ENCODE measurements around the gene NPAS2. TPM values are rescaled to one million over a fixed set of nuclear protein-coding genes. Genes with fewer than 3 reads are reported as not detected.

The NPAS2 gene
- polyA plus RNA-seq, 1 donor (not counting 4 experiments of a cell fraction or from before 2014, with no cell fraction given), result 17.7 TPM

DNA sequence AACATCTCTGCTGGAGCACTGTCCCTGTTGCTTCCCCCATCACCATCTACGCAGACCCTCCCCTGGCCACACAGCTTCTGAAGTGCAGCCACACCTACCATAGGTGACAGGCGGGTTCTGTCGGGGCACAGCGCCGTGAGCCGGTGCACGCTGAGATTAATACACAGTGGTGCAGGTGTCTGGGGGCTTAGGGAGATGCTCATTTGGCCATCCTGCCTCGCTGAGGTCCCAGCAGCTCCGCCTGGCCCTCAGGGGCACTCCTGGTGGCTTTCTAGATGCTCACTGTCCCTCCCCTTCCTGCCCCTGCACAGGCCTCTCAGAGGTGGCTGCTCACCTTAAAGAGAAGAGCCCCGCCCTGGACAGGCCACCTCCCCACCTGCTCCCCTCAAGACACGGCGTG lies 163.3 kb downstream of the NPAS2 start:
- DNase-seq (ENCODE audit: low read depth, low spot score) (no peak), FAIRE-seq (no peak)
- Histone ChIP-seq H2AFZ (ENCODE audit: control insufficient read depth, low read length) (no peak overlapping the region), H3K27ac (ENCODE audit: control insufficient read depth, insufficient read depth, low read length) (no peak overlapping the region), H4K20me1 (ENCODE audit: control insufficient read depth, extremely low read depth, insufficient read depth, low read length) (no peaks in the 10 kb centered on the region), H3K4me1 (ENCODE audit: control insufficient read depth, extremely low read depth, insufficient read depth, low read length) (no peaks in the 10 kb centered on the region), H3K9ac (ENCODE audit: control insufficient read depth, extremely low read depth, insufficient read depth, low read length) (no peak overlapping the region), H3K4me3 (ENCODE audit: control insufficient read depth in 2 of 3, extremely low read depth in 1 of 3, insufficient read depth in 2 of 3, low read depth in 1 of 3, low read length in 3 of 3) (no peak overlapping the region), H3K9me1 (ENCODE audit: control insufficient read depth, extremely low read depth, insufficient read depth, low read length) (no peaks in the 10 kb centered on the region), H3K36me3 (ENCODE audit: control insufficient read depth in 2 of 2, extremely low read depth in 1 of 2, insufficient read depth in 2 of 2, low read length in 2 of 2) (peaks cover 2 to 38% of the 10 kb centered on the region in 2 experiments), H3K4me2 (ENCODE audit: control insufficient read depth, extremely low read depth, insufficient read depth, low read depth, low read length) (no peak overlapping the region), H3K9me3 (ENCODE audit: control insufficient read depth, low read depth, low read length) (no peaks in the 10 kb centered on the region), H3K27me3 (ENCODE audit: control insufficient read depth, extremely low read depth, insufficient read depth, low read length) (no peaks in the 10 kb centered on the region), H3K79me2 (ENCODE audit: control insufficient read depth, insufficient read depth, low read length) (no peaks in the 10 kb centered on the region)
- TF ChIP-seq, protein P1, sequence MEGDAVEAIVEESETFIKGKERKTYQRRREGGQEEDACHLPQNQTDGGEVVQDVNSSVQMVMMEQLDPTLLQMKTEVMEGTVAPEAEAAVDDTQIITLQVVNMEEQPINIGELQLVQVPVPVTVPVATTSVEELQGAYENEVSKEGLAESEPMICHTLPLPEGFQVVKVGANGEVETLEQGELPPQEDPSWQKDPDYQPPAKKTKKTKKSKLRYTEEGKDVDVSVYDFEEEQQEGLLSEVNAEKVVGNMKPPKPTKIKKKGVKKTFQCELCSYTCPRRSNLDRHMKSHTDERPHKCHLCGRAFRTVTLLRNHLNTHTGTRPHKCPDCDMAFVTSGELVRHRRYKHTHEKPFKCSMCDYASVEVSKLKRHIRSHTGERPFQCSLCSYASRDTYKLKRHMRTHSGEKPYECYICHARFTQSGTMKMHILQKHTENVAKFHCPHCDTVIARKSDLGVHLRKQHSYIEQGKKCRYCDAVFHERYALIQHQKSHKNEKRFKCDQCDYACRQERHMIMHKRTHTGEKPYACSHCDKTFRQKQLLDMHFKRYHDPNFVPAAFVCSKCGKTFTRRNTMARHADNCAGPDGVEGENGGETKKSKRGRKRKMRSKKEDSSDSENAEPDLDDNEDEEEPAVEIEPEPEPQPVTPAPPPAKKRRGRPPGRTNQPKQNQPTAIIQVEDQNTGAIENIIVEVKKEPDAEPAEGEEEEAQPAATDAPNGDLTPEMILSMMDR (optimal IDR thresholded peaks at IDR 0.05 in 1 of 3, IDR thresholded peaks at IDR 0.05 in 1 of 3, conservative IDR thresholded peaks at IDR 0.05 in 1 of 3; ENCODE audit: extremely low read depth in 1 of 3, insufficient read depth in 2 of 3, low read length in 3 of 3), result no peak
- TF ChIP-seq EZH2 (IDR thresholded peaks at IDR 0.05; ENCODE audit: low read length), result no peak
- dilution Hi-C loops (cut with MboI; ENCODE audit: extremely low pct_ligation_motif_present, low sequenced_read_pairs), result no loop called here

DNA sequence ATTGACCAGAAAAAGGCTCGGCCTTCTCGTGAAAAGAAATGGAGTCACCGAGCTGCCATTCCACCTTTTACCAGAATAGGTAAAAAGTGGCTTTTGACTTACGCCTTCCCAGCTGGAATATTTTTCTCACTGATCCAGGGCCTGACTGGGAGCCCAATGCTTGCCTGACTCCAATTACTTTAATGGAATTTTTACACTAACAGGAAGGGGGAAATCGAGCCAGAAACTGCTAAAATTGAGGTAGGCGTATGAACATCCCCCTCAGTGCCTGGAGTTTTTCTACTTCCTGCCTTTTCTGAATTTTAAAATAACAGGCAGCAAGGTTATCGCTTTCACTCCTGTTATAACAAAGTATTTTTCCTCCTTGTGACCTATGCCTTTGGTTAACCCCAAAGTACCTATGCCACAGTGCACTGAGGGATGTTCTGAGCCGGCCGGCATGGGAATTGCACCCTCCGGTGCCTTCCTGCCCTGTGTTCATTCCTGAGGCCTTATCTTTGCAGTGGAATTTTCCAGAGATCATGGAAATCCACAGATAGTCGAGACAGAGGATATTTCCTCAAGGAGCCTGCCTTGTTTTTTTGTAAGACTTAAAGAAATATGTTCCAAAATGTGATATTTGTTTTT lies 163.9 kb downstream of the NPAS2 start:
- dilution Hi-C loops (cut with MboI; ENCODE audit: extremely low pct_ligation_motif_present, low sequenced_read_pairs), result no loop called here
- no peaks in the 10 kb centered on the region for H3K79me2 ChIP-seq (ENCODE audit: control insufficient read depth, insufficient read depth, low read length)
- FAIRE-seq (no peak), DNase-seq (ENCODE audit: low read depth, low spot score) (no peak)
- no peak overlapping the region for H3K9ac ChIP-seq (ENCODE audit: control insufficient read depth, extremely low read depth, insufficient read depth, low read length)
- no peak overlapping the region for H2AFZ ChIP-seq (ENCODE audit: control insufficient read depth, low read length)
- no peak overlapping the region for H3K4me3 ChIP-seq (ENCODE audit: control insufficient read depth in 2 of 3, extremely low read depth in 1 of 3, insufficient read depth in 2 of 3, low read depth in 1 of 3, low read length in 3 of 3)
- H3K36me3 ChIP-seq (ENCODE audit: control insufficient read depth in 2 of 2, extremely low read depth in 1 of 2, insufficient read depth in 2 of 2, low read length in 2 of 2), result peaks cover 2 to 35% of the 10 kb centered on the region in 2 experiments
- no peaks in the 10 kb centered on the region for H3K9me1 ChIP-seq (ENCODE audit: control insufficient read depth, extremely low read depth, insufficient read depth, low read length)
- no peak for TF ChIP-seq EZH2 (IDR thresholded peaks at IDR 0.05; ENCODE audit: low read length)
- TF ChIP-seq, protein P1 (optimal IDR thresholded peaks at IDR 0.05 in 1 of 3, IDR thresholded peaks at IDR 0.05 in 1 of 3, conservative IDR thresholded peaks at IDR 0.05 in 1 of 3; ENCODE audit: extremely low read depth in 1 of 3, insufficient read depth in 2 of 3, low read length in 3 of 3), result no peak
- no peaks in the 10 kb centered on the region for H4K20me1 ChIP-seq (ENCODE audit: control insufficient read depth, extremely low read depth, insufficient read depth, low read length)
- H3K9me3 ChIP-seq (ENCODE audit: control insufficient read depth, low read depth, low read length), result no peaks in the 10 kb centered on the region
- no peak overlapping the region for H3K4me2 ChIP-seq (ENCODE audit: control insufficient read depth, extremely low read depth, insufficient read depth, low read depth, low read length)
- no peaks in the 10 kb centered on the region for H3K27me3 ChIP-seq (ENCODE audit: control insufficient read depth, extremely low read depth, insufficient read depth, low read length)
- no peaks in the 10 kb centered on the region for H3K4me1 ChIP-seq (ENCODE audit: control insufficient read depth, extremely low read depth, insufficient read depth, low read length)
- H3K27ac ChIP-seq (ENCODE audit: control insufficient read depth, insufficient read depth, low read length), result no peak overlapping the region

Measured in keratinocyte (primary cell).